GM18868 (cell line): Measurements from ENCODE around the gene TAP1.
"Not testable (repeated sequence)": the region's sequence is repeated elsewhere in the genome, so short reads cannot be mapped to it uniquely, and the experiment has no call there.

ENCODE experiments used
- ATAC-seq: cut with Tn5 transposase; IDR thresholded peaks from one replicate; pipeline ENCODE4 v1.9.1; 2021; ENCODE audit warnings: mild to moderate bottlenecking, moderate library complexity; ENCODE audit not compliant: unreplicated experiment

The TAP1 gene

DNA sequence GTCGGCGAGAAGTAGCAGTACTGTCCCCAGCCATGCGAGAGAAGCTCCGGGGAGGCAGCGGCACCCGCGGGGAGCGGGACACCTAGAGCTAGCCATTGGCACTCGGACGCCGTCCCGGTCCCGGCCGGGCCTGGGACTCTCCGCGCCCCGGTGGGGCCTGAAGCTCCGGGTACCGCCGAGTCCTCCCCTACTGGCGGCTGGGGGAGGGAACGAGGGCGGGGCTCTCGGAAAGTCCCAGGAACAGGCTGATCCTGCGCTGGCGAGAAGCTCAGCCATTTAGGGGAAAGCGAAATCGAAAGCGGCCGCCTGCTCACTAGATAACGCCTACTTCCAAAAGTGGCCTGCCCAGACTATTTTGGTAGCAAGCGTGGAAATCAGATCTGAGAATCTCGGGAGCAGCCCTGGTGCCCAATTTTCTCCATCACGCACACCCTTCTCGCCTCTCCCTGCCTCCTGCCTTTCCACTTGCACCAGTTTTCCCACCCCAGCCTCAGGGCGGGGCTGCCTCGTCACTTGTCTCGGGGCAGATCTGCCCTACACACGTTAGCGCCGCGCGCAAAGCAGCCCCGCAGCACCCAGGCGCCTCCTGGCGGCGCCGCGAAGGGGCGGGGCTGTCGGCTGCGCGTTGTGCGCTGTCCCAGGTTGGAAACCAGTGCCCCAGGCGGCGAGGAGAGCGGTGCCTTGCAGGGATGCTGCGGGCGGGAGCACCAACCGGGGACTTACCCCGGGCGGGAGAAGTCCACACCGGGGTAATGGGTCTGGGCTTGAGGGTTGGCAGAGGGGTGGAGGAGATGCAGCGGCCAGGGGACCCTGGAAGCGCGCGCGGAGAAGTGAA lies at the start of gene TAP1, which contains the start of gene PSMB9:
Gene TAP1 (minus strand): TSS at position 164 of the 835 bp plus-strand sequence. CDS start 68 bp downstream, at position 96.
Gene PSMB9 (plus strand): TSS at position 652 of the 835 bp plus-strand sequence. CDS start 38 bp downstream, at position 690.
- peak; percentile 86 for ATAC-seq

- ATAC-seq: peak; percentile 7
Measured at GRCh38 chr6:32895006-32895345, 41.5 kb upstream of the TAP1 start.

- ATAC-seq: peak; percentile 98
Measured at GRCh38 chr6:32894085-32895005, 40.8 kb upstream of the TAP1 start.

- ATAC-seq: no peak
Measured at GRCh38 chr6:32890831-32891230, 37.3 kb upstream of the TAP1 start.

DNA sequence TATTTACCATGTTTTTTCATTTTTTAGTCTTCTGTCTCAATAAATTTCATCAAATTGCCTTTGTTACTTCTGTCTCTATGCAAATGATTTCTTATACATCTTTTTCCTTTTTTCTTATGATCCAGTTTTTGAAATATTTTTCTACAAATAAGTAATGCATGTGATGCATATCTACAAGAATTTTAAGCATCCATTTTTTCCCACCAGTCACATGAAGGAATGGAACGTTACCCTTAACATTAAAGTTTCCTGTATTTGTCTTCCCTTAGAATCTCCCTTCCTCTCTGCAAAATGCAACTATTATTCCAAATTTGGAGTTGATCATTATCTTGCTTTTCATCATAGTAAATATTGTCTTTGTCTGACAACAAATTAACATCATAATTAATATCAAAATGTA lies 36.0 kb upstream of the TAP1 start:
- no peak for ATAC-seq

DNA sequence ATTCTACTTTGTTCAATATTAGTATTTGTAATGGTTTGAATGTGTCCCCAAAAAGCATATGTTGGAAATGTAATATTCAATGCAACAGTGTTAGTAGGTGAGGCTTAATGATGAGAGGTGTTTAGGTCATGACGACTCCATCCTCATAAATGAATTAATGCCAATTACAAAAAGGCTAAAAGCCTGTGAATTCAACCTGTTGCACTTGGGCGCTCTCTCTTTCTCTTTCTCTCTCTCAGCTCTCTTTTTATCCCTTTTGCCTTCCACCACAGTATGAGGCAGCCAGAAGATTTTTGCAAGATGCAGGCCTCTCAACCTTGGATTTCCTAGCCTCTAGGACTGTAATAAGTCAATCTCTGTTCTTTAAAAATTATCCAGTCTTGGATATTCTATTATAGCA lies 35.1 kb upstream of the TAP1 start:
- no peak for ATAC-seq

- no peak for ATAC-seq
Measured at GRCh38 chr6:32887616-32888015, 34.1 kb upstream of the TAP1 start.

GRCh38 chr6:32886681-32887383 lies 33.3 kb upstream of the TAP1 start:
- ATAC-seq: no peak

DNA sequence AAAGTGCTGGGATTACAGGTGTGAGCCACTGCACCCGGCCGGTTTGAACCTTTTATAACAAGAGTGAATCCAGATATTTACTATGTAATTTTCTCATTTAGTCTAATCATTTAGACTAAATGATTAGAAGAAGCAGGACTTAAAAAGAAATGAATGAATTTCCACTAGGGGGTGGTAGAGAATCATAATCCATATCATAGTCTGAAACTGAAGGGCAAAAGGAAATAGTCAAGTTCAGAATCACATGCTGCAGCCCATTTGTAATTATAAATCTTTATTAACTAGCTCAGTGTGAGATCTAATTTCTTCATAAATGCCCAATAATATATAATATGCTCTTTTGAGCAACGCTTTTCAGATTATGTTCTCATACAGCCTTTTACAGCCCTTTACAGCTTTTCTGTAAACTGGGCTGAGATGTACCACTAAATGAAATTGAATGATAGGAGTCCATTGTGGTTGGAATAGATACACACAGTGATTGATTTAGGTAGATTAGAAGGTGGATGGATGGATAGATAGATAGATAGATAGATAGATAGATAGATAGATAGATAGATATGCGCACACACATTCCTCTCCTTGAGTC lies 32.3 kb upstream of the TAP1 start:
- ATAC-seq: no peak

DNA sequence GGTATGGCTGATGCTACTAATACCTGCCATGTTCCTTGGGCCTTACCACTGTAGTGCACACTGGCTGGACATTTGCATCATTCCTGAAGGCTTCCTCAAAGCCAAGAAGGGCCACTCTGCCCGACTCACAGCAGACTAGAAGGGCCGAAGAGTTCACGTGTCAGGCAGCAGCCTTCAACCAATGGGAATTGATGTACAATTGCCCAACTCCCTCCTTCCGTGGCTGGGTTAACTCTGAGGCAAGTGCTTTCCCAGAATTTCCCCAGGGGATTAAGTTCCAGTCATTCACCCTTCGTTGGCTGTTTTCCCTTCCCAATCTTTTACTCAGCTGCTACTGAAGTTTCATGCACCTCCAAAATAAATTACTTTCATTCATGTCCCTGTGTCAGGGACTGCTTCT lies 30.3 kb upstream of the TAP1 start:
- no peak for ATAC-seq

DNA sequence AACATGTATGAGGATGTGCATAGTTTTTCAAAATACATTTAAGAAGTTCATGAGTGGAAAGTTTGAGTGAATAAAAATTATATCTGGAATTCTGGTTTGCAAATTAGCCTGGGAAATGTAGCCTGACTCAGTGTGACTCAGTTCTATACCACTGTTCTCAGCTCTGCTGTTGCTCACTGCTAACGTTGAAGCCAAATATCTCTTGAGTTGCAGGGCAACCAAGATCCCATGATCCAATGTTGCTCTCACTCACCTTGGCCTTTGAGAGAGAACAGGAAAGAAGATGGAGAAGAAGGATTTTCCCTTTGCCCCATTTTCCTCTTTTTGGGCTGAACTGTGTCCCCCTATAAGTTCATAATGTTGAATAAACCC lies 29.4 kb upstream of the TAP1 start:
- no peak for ATAC-seq

DNA sequence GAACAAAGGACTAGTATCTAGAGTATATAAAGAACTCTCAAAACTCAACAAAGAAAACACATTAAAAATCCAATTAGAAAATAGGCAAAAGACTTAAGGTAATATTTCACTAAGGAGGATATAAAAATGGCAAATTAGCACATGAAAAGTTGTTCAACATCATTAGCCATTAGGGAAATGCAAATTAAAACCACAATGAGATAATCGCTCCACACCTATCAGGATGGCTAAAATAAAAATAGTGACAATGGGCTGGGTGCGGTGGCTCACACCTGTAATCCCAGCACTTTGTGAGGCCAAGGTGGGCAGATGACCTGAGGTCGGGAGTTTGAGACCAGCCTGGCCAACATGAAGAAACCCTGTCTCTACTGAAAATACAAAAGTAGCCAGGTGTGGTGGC lies 27.5 kb upstream of the TAP1 start:
- not testable (repeated sequence) for ATAC-seq

DNA sequence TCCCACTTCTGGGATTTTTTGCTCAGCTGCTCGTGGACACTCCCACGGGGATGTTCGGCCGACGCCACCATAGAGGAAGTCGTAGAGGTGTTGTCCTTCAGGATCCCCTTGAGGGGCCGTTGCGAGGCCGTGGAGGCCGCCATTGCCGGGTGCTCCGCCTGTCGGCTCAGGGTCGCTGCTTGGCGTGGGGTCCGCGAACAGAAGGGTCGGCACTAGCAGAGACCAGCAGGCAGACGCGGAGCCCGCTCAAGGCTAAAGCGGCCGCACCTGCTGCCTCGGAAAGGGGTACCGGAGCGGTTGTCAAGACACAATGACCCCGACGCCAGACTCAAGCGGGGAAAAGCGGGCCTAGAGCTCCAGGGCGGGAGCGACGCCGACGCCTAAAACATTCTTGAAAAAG lies 26.2 kb upstream of the TAP1 start:
- ATAC-seq: no peak

DNA sequence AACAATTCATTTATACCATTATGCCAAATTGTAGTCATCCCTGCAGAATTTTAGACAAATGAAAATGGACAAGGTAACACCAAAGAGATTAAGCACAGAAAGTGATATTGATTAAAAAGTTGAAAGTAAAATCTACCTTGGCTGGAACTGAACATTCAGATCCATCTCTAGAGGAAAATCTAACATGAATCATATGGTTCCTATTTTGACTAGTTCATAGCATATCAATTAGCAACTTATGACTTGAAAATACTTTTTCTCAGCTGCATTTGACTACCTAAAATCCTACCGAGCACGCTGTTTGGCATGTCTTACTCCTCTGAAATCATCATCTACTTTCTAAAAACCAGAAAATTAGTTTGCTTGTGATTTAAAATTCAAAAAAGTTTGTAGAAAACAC lies 23.1 kb upstream of the TAP1 start:
- ATAC-seq: no peak

DNA sequence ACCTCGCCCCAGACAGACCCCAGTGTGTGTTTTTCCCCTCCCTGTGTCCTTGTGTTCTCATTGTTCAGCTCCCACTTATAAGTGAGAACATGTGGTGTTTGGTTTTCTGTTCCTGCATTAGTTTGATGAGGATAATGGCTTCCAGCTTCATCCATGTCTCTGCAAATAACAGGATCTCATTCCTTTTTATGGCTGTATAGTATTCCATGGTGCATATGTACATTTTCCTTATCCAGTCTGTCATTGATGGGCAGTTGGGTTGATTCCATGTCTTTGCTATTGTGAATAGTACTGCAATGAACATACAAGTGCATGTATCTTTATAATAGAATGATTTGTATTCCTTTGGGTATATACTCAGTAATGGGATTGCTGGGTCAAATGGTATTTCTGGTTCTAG lies 20.4 kb upstream of the TAP1 start:
- ATAC-seq: not testable (repeated sequence)

DNA sequence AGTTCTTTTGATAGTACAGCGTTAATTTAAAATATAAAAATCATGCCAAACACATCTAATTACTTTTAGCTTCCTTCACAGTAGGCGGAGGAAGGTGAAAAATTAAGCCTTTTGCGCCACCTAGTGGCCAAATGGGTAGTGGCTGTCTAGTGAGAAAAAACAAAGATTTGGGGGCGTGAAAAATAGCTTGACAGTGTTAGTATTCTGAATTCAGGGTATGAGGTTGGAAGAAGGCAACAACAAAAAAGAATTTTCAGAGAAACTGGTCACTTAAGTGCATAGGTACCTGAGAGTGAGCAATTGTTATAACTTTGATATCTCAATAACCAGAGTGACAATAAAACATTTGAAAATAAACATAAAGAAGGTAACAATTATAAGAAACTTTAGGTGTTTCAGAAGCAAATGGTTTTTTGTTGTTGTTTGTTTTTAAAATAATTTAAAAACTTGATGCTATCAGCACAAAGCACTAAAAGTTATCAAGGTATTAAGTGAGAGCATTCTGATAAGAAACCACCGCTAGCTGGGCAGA lies 14.8 kb upstream of the TAP1 start:
- peak; percentile 52 for ATAC-seq

- no peak for ATAC-seq
Measured at GRCh38 chr6:32867554-32868256, 14.2 kb upstream of the TAP1 start.

DNA sequence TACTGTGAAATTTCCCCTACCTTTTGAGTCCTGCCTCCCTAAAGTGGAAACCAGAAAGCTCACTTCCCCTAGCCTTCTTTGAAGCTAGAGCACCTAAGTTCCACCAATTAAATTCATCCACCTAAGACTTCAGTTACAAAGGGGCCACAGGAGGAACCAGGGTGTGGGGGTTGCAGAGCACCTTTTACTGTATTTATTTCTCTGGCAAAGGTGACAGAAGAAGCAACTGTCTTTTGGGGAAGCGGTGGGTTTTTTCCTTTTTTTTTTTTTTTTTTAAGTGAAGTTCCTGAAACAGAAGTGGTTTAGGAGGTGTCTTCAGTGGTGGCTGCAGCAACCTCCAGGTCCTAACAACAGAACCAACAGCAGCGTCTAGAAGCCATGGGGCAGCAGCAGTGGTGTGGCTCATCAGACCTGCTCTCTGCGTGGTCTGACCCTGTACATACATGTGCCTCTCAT lies 13.5 kb upstream of the TAP1 start:
- no peak for ATAC-seq

DNA sequence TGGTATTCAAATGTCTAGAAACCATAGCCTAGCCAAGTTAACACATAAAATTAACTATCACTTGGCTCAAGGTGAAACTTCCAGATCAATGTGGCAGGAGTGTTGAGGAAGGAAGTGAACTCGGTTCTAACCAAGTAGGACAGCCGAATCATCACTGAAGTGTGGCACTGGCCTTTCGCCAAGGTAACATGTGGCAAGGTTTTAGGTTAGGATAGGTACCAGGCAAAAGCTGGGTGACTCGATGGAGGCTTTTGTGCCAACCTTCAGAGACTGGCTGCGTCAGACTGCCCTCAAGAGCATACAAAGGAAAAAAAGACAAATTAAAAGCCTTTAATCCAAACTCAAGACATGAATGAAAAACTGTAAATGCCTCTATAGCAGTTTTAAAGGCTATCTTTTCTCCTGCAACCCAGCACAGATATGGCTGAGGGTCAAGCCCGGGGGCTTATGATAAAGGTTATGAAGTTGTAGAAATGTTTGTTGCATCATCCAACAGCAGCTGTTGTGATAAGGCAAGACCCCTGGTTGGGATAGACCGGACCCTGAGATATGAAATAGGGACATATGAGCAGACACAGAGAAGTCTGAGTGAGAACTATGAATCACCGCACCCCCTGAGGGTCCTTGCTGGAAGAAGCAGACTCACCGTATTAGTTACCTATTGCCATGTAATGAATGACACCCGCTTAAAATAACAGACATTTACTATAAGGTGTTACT lies 12.4 kb upstream of the TAP1 start:
- no peak for ATAC-seq
